ENCODE data around the gene MLLT6.

DNA sequence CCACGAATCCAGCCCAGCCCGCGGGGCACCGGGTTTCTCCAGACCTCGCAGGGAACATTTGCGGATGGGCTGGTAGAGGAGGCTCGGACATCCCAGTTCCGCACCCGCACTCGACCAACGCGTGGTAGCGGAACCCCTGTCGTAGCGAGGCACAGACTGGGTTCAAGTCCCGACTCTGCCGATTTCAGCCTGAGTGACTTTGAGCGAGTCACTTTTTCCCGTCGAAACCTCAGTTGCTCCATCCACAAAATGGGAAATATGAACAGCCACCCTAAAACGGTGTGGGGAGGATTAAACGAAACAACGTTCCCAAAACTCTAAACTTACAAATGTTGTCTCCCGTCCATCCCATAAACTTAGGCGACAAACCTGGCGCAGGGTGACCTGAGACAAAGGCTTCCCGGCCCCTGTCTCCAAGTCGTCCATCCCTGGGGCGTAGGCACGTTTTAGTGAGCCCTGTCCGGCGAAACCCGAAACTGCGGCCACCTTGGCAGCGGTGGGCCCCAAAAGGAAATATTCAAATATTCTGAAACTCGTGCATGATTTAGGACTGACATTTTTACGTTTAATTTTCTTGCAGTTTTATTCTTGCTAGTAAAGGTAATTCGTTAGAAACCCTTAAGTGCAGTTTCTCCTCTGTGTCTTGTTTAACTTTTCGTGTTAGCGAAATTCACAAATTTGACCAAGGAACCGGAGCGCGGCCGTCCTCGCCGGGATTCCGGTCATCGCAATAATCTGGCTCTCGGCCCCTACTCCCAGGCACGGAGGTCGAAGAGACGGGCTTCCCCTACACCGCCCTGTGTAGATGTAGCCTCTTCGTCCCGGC, 1.9 kb upstream of the MLLT6 start:
- TF ChIP-seq, protein P1, sequence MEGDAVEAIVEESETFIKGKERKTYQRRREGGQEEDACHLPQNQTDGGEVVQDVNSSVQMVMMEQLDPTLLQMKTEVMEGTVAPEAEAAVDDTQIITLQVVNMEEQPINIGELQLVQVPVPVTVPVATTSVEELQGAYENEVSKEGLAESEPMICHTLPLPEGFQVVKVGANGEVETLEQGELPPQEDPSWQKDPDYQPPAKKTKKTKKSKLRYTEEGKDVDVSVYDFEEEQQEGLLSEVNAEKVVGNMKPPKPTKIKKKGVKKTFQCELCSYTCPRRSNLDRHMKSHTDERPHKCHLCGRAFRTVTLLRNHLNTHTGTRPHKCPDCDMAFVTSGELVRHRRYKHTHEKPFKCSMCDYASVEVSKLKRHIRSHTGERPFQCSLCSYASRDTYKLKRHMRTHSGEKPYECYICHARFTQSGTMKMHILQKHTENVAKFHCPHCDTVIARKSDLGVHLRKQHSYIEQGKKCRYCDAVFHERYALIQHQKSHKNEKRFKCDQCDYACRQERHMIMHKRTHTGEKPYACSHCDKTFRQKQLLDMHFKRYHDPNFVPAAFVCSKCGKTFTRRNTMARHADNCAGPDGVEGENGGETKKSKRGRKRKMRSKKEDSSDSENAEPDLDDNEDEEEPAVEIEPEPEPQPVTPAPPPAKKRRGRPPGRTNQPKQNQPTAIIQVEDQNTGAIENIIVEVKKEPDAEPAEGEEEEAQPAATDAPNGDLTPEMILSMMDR (IDR thresholded peaks at IDR 0.05 in 4 of 5, conservative IDR thresholded peaks at IDR 0.05 in 1 of 5): no peak
- no peak for TF ChIP-seq POLR2A (IDR thresholded peaks at IDR 0.05)

Data from gastrocnemius medialis (tissue), 4 donors.